ENCODE results near the gene MLLT11.

MLLT11 gene

GRCh38 chr1:151047925-151048644 is 12.1 kb upstream of the MLLT11 start:
- peak; percentile 65 for DNase-seq (ENCODE audit: low read depth)
- peak overlapping the region; percentile 73 for H3K4me3 ChIP-seq (ENCODE audit: control insufficient read depth, low read depth, low read length)
- peak; percentile 51 for TF ChIP-seq CTCF (conservative IDR thresholded peaks at IDR 0.05; ENCODE audit: control insufficient read depth, insufficient read depth, low read depth, low read length)

GRCh38 chr1:151048645-151049032 is 11.6 kb upstream of the MLLT11 start:
- DNase-seq (ENCODE audit: low read depth) = no peak
- no peak for TF ChIP-seq CTCF (conservative IDR thresholded peaks at IDR 0.05; ENCODE audit: control insufficient read depth, insufficient read depth, low read depth, low read length)
- H3K4me3 ChIP-seq (ENCODE audit: control insufficient read depth, low read depth, low read length) = peak overlapping the region; percentile 73

GRCh38 chr1:151049458-151049857 is 10.7 kb upstream of the MLLT11 start:
- DNase-seq (ENCODE audit: low read depth) = no peak
- no peak overlapping the region for H3K4me3 ChIP-seq (ENCODE audit: control insufficient read depth, low read depth, low read length)
- TF ChIP-seq CTCF (conservative IDR thresholded peaks at IDR 0.05; ENCODE audit: control insufficient read depth, insufficient read depth, low read depth, low read length) = no peak

GRCh38 chr1:151050051-151050688 is 10.0 kb upstream of the MLLT11 start:
- no peak for TF ChIP-seq CTCF (conservative IDR thresholded peaks at IDR 0.05; ENCODE audit: control insufficient read depth, insufficient read depth, low read depth, low read length)
- DNase-seq (ENCODE audit: low read depth) = no peak
- H3K4me3 ChIP-seq (ENCODE audit: control insufficient read depth, low read depth, low read length) = no peak overlapping the region

GRCh38 chr1:151051356-151052009 is 8.7 kb upstream of the MLLT11 start:
- no peak for TF ChIP-seq CTCF (conservative IDR thresholded peaks at IDR 0.05; ENCODE audit: control insufficient read depth, insufficient read depth, low read depth, low read length)
- H3K4me3 ChIP-seq (ENCODE audit: control insufficient read depth, low read depth, low read length) = no peak overlapping the region
- DNase-seq (ENCODE audit: low read depth) = no peak

- no peak for TF ChIP-seq CTCF (conservative IDR thresholded peaks at IDR 0.05; ENCODE audit: control insufficient read depth, insufficient read depth, low read depth, low read length)
- no peak overlapping the region for H3K4me3 ChIP-seq (ENCODE audit: control insufficient read depth, low read depth, low read length)
- DNase-seq (ENCODE audit: low read depth) = no peak
These were observed 5.1 kb upstream of the MLLT11 start for GRCh38 chr1:151054971-151055547.
